HCT116 (cell line): ENCODE results near the gene SUPT3H. TPM values are rescaled to one million over a fixed set of nuclear protein-coding genes. Genes with fewer than 3 reads are reported as not detected.

ENCODE experiments used
- ATAC-seq: fragments of 200-7000 bp; cut with Tn5 transposase; 2 replicates; pipeline ENCODE4 v1.9.1; 2020; ENCODE audit warnings: mild to moderate bottlenecking, moderate library complexity
- BruUV-seq: library from RNA; stranded (reverse); fragments of 400-500 nt; replicated peaks from 2 replicates; lab custom pipeline; 2021; lab: Mats Ljungman, UMichigan
- CTCF ChIA-PET: fragments of 300-600 bp; sonication (Branson Sonifier 250); formaldehyde crosslinking; loops from one replicate; lab custom pipeline; 2021; ENCODE audit warnings: antibody characterized with exemption; lab: Charles Lee
- POLR2A ChIA-PET: fragments of 300-600, 350-600 bp; sonication (Branson Sonifier 250); formaldehyde crosslinking; loops from one replicate; lab custom pipeline; 2021; ENCODE audit warnings: antibody characterized with exemption; lab: Charles Lee
- RAD21 ChIA-PET, 2 experiments: fragments of 300-600 bp; sonication (Branson Sonifier 250); formaldehyde crosslinking; loops; one replicate each; lab custom pipeline; 2023; ENCODE audit warnings: low total read pairs in 2 of 2; ENCODE audit not compliant: uncharacterized antibody in 2 of 2, unreplicated experiment in 2 of 2, low non-redundant PET in 1 of 2; lab: Charles Lee
- DNase-seq: peaks from one replicate; pipeline ENCODE4 v3.0.0-alpha.2; 2010; ENCODE audit warnings: low read depth, low spot score
- H2AFZ ChIP-seq: fragments of 200-600 bp; shearing (Covaris generic), sonication (generic); 2 replicates; pipeline ENCODE4 v1.6.1; 2017; ENCODE audit warnings: low read depth, mixed run types, mixed read lengths, antibody characterized with exemption, low read length; ENCODE audit not compliant: poor library complexity, severe bottlenecking
- H3K27ac ChIP-seq: 2 replicates; pipeline ENCODE4 v1.5.1; 2012; ENCODE audit warnings: low read depth, low read length
- H3K27me3 ChIP-seq: fragments of 200-600 bp; sonication (generic); 2 replicates; pipeline ENCODE4 v1.6.1; 2016; ENCODE audit warnings: mixed run types, low read length, mixed read lengths; ENCODE audit not compliant: insufficient read depth
- H3K36me3 ChIP-seq, 2 experiments: fragments of 200-500 bp in 1 of 2; fragments of 200-600 bp in 1 of 2; sonication (Bioruptor generic) in 1 of 2; sonication (generic) in 1 of 2; 2 replicates each; pipeline versions ENCODE4 v1.5.1 to v1.6.1; 2014 to 2016; ENCODE audit warnings: low read length in 2 of 2, inconsistent platforms in 1 of 2, mixed read lengths in 1 of 2, mixed run types in 1 of 2; ENCODE audit not compliant: insufficient read depth in 2 of 2, control insufficient read depth in 1 of 2
- H3K4me1 ChIP-seq, 2 experiments: fragments of 200-600 bp in 1 of 2; sonication (generic) in 1 of 2; 2 replicates each; pipeline versions ENCODE4 v1.5.1 to v1.6.1; 2012 to 2017; ENCODE audit warnings: low read length in 2 of 2, inconsistent platforms in 1 of 2, mild to moderate bottlenecking in 1 of 2, mixed read lengths in 1 of 2, mixed run types in 1 of 2, moderate library complexity in 1 of 2; ENCODE audit not compliant: insufficient read depth in 2 of 2, control insufficient read depth in 1 of 2
- H3K4me2 ChIP-seq: fragments of 200-600 bp; sonication (generic); 2 replicates; pipeline ENCODE4 v1.6.1; 2017; ENCODE audit warnings: mixed run types, low read length, mixed read lengths
- H3K4me3 ChIP-seq, 2 experiments: fragments of 200-600 bp in 1 of 2; sonication (generic) in 1 of 2; replicated peaks in 1 of 2; 2 replicates each; pipeline ENCODE4 v1.5.1; 2011 to 2016; ENCODE audit warnings: low read length in 2 of 2, control low read depth in 1 of 2, low read depth in 1 of 2, mild to moderate bottlenecking in 1 of 2, mixed read lengths in 1 of 2, mixed run types in 1 of 2
- H3K79me2 ChIP-seq: fragments of 200-600 bp; sonication (generic); 2 replicates; pipeline ENCODE4 v1.6.1; 2017; ENCODE audit warnings: mild to moderate bottlenecking, mixed run types, low read length, moderate library complexity, mixed read lengths; ENCODE audit not compliant: insufficient read depth
- H3K9ac ChIP-seq: fragments of 200-600 bp; sonication (generic); 2 replicates; pipeline ENCODE4 v1.6.1; 2016; ENCODE audit warnings: low read length, mixed read lengths
- H3K9me2 ChIP-seq: fragments of 200-600 bp; sonication (generic), shearing (Covaris generic); 2 replicates; pipeline ENCODE4 v1.6.1; 2017; ENCODE audit warnings: mixed run types, mild to moderate bottlenecking, moderate library complexity; ENCODE audit not compliant: insufficient read depth
- H3K9me3 ChIP-seq, 2 experiments: fragments of 200-500 bp in 1 of 2; fragments of 200-600 bp in 1 of 2; sonication (Bioruptor generic) in 1 of 2; sonication (generic) in 1 of 2; 2 replicates each; pipeline ENCODE4 v1.6.1; 2014 to 2017; ENCODE audit warnings: low read length in 2 of 2, mixed read lengths in 2 of 2, inconsistent platforms in 1 of 2, low read depth in 1 of 2, mild to moderate bottlenecking in 1 of 2, mixed run types in 1 of 2, moderate library complexity in 1 of 2; ENCODE audit not compliant: control insufficient read depth in 1 of 2, insufficient read depth in 1 of 2
- H4K20me1 ChIP-seq: fragments of 200-600 bp; sonication (generic), shearing (Covaris generic); 2 replicates; pipeline ENCODE4 v1.6.1; 2017; ENCODE audit warnings: mixed run types, mild to moderate bottlenecking, moderate library complexity; ENCODE audit not compliant: insufficient read depth
- CTCF ChIP-seq, 3 experiments: fragments of 200-600 bp in 1 of 3; sonication (generic) in 1 of 3; IDR thresholded peaks in 2 of 3; conservative IDR thresholded peaks in 1 of 3; 2 replicates each; pipeline ENCODE4 v1.5.1; 2012 to 2017; ENCODE audit warnings: low read depth in 2 of 3, low read length in 2 of 3, antibody characterized with exemption in 1 of 3, borderline replicate concordance in 1 of 3, control low read depth in 1 of 3, mild to moderate bottlenecking in 1 of 3, mixed read lengths in 1 of 3, mixed run types in 1 of 3, moderate library complexity in 1 of 3; ENCODE audit not compliant: insufficient read depth in 1 of 3
- EGR1 ChIP-seq: IDR thresholded peaks from 2 replicates; pipeline ENCODE4 v1.6.1; 2012; ENCODE audit warnings: low read depth
- ELF1 ChIP-seq: IDR thresholded peaks from 2 replicates; pipeline ENCODE4 v1.6.1; 2012; ENCODE audit warnings: low read depth, borderline replicate concordance
- EZH2phosphoT487 ChIP-seq: fragments of 200-600 bp; IDR thresholded peaks from 2 replicates; pipeline ENCODE4 v1.6.1; 2018; ENCODE audit warnings: antibody characterized with exemption, borderline replicate concordance
- POLR2A ChIP-seq: IDR thresholded peaks from 2 replicates; pipeline ENCODE4 v1.7.0; 2011; ENCODE audit warnings: borderline replicate concordance; ENCODE audit not compliant: insufficient read depth, insufficient read length; ENCODE audit errors: extremely low read depth
- SP1 ChIP-seq: IDR thresholded peaks from 2 replicates; pipeline ENCODE4 v1.6.1; 2012; ENCODE audit warnings: low read depth
- TCF7L2 ChIP-seq: IDR thresholded peaks from 2 replicates; pipeline ENCODE4 v1.7.0; 2011; ENCODE audit warnings: borderline replicate concordance, inconsistent platforms; ENCODE audit not compliant: insufficient read depth, insufficient read length; ENCODE audit errors: extremely low read depth
- ZBTB33 ChIP-seq: IDR thresholded peaks from 2 replicates; pipeline ENCODE4 v1.6.1; 2011; ENCODE audit warnings: mild to moderate bottlenecking, low read length, moderate library complexity; ENCODE audit not compliant: insufficient replicate concordance; ENCODE audit errors: extremely low read depth
- ZFX ChIP-seq: fragments of 450-650 bp; IDR thresholded peaks from 2 replicates; pipeline ENCODE4 v1.6.1; 2017
- intact Hi-C: fragments of 100-400 bp; cut with micrococcal nuclease; formaldehyde crosslinking; loops from 2 replicates; pipeline ENCODE4 v1.10.0; 2022
- total RNA-seq: library from RNA; stranded (reverse); gene quantifications from one replicate; pipeline ENCODE4 v1.2.1, GENCODE V29; 2021; ENCODE audit not compliant: unreplicated experiment

SUPT3H gene
- total RNA-seq, 1 experiment from 2014 or later, result 7.4 TPM

GRCh38 chr6:45215759-45216158 lies 162.0 kb downstream of the SUPT3H start:
- Histone ChIP-seq H3K36me3 (no peaks in the 10 kb centered on the region), H3K27ac (no peak overlapping the region), H3K4me1 (no peaks in the 10 kb centered on the region), H3K27me3 (no peaks in the 10 kb centered on the region), H3K4me2 (no peak overlapping the region), H3K9me3 (no peaks in the 10 kb centered on the region), H3K9ac (no peak overlapping the region), H3K9me2 (no peaks in the 10 kb centered on the region), H3K4me3 (no peak overlapping the region), H2AFZ (no peak overlapping the region), H3K79me2 (no peaks in the 10 kb centered on the region), H4K20me1 (no peaks in the 10 kb centered on the region)
- RAD21 ChIA-PET, result no interaction called here
- POLR2A ChIA-PET, result interaction anchor here (0.9 kb wide), 1 partner anchor 11 kb away, joined by 3 read pairs; no protein-coding TSS in a partner anchor
- no TSS peak for BruUV-seq
- ATAC-seq, result no peak
- intact Hi-C loops, result no loop called here
- CTCF ChIA-PET, result no interaction called here
- TF ChIP-seq POLR2A, result no peak
- no peak for TF ChIP-seq EGR1
- no peak for TF ChIP-seq ZFX
- no peak for TF ChIP-seq CTCF (IDR thresholded peaks at IDR 0.05 in 2 of 3, conservative IDR thresholded peaks at IDR 0.05 in 1 of 3; ENCODE audit: borderline replicate concordance in 1 of 3, insufficient read depth in 1 of 3, low read depth in 2 of 3, low read length in 2 of 3)
- TF ChIP-seq EZH2phosphoT487, result no peak
- no peak for TF ChIP-seq TCF7L2
- TF ChIP-seq, all 23 proteins: peak for 0
- DNase-seq, result no peak

- no peak overlapping the region for H3K4me2 ChIP-seq
- no peak overlapping the region for H3K4me3 ChIP-seq
- DNase-seq (no peak), ATAC-seq (no peak)
- H3K36me3 ChIP-seq, result no peaks in the 10 kb centered on the region
- no peak overlapping the region for H3K27ac ChIP-seq
- no peaks in the 10 kb centered on the region for H3K27me3 ChIP-seq
- ChIA-PET RAD21 (no interaction called here), CTCF (no interaction called here), POLR2A (no interaction called here)
- no TSS peak for BruUV-seq
- H3K4me1 ChIP-seq, result no peaks in the 10 kb centered on the region
- no peak overlapping the region for H3K9ac ChIP-seq
- no peaks in the 10 kb centered on the region for H4K20me1 ChIP-seq
- intact Hi-C loops, result no loop called here
- H2AFZ ChIP-seq, result no peak overlapping the region
- TF ChIP-seq ZBTB33, result no peak
- TF ChIP-seq SP1, result no peak
- TF ChIP-seq ELF1, result no peak
- H3K9me2 ChIP-seq, result no peaks in the 10 kb centered on the region
- peaks cover 0 to 6% of the 10 kb centered on the region in 2 experiments; a peak in 1 of 4 replicates for H3K9me3 ChIP-seq
- no peaks in the 10 kb centered on the region for H3K79me2 ChIP-seq
These were observed 164.8 kb downstream of the SUPT3H start for GRCh38 chr6:45212976-45213375.
